Subcutaneous adipose tissue (tissue), 4 donors: ENCODE measurements around the gene WBP2. TPM values are rescaled to one million over a fixed set of nuclear protein-coding genes. Genes with fewer than 3 reads are reported as not detected.

Experiments
- CTCF ChIP-seq: fragments of 450-650 bp; IDR thresholded peaks from one replicate; pipeline ENCODE4 v1.5.1; 2016; ENCODE audit warnings: low read depth, mild to moderate bottlenecking, control low read depth, antibody characterized with exemption, moderate library complexity
- total RNA-seq, 4 donors: library from RNA; depleted of rRNA; stranded (reverse); fragments of >200 nt; gene quantifications; one replicate each; pipeline ENCODE4 v1.1.0, GENCODE V29; 2016

Gene WBP2
- total RNA-seq, 4 donors from 2014 or later, result 55.3 to 91.7 (median 65.6) TPM

GRCh38 chr17:75892556-75893224, 37.6 kb upstream of the WBP2 start:
- TF ChIP-seq CTCF, result no peak

- no peak for TF ChIP-seq CTCF
These were observed 36.7 kb upstream of the WBP2 start for GRCh38 chr17:75891605-75892555.

DNA sequence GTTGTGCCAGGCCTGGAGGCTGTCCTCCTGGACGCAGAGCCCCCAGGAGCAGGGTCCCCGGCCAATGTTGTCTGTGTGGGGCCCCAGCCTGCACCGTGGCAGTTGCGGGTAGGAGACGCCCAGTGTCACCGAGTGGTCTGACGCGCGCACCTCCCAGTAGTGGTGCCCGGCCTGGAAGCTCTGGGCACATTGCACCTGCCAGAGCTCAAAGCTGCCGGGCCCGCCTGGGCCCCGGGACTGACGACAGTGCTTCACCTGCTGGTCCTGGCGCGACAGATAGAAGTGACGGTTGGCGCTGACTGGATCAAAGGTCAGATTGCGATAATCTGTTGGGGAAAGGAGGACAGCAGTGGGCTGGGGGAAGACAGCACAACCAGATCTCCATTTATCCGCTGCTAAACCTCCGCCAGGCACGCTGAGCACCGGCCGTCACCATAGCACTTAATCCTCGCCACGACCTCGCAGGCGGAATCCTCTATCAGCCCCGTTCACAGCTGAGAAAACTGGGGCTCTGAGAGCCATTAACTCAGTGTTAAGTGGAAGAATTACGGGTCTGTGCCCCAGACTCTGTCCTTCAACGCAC, 36.0 kb upstream of the WBP2 start:
- no peak for TF ChIP-seq CTCF

DNA sequence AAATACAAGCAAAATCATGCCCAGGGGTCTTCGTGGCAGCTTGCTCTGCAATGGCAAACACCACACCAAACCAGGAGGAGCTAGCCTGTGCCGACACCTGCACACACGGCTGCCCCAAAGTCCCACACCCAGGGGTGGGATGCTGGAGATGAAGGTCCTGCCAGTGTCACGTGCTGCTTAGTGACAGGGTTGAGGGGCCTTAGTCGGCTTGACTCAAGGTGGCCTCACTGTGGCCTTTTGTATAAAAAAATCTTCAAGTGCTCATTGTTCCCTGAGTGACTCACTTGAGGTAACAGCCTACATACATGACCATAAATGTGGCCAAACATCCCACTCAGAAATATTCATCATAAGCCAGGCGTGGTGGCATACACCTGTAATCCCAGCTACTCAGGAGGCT, 34.3 kb upstream of the WBP2 start:
- TF ChIP-seq CTCF, result no peak

GRCh38 chr17:75888484-75888883, 33.3 kb upstream of the WBP2 start:
- TF ChIP-seq CTCF, result no peak

DNA sequence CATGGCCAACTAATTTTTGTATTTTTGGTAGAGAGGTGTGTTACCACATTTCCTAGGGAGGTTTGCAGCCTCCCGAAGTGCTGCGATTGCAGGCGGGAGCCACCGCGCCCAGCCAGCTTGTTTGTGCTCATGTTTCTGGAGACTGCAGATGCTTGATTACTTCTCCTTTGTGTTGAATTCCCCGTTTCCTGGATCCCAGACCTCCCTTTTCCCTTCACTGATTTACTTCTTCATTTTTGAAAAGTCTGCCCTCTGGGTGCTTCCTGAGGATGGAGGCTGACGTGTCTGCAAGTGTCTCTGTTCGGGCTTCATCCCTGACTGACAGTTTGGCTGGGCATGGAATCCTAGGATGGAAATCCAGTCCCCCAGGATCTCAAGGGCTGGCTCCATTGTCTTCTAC, 30.3 kb upstream of the WBP2 start:
- TF ChIP-seq CTCF, result no peak
